Fibroblast of the aortic adventitia (primary cell): ENCODE results near the gene HSPA12A. TPM values are rescaled to one million over a fixed set of nuclear protein-coding genes. Genes with fewer than 3 reads are reported as not detected.

Experiments
- DNase-seq: peaks from one replicate; pipeline ENCODE4 v3.0.0-alpha.2; 2010; ENCODE audit warnings: low read depth
- H3K4me3 ChIP-seq: 2 replicates; pipeline ENCODE4 v1.5.1; 2011; ENCODE audit warnings: low read depth, mild to moderate bottlenecking, control low read depth, low read length, moderate library complexity
- total RNA-seq: library from RNA; depleted of rRNA; stranded (reverse); fragments of >200 nt; gene quantifications from 2 replicates; pipeline ENCODE4 v1.2.3, GENCODE V29; 2012; ENCODE audit warnings: low replicate concordance
- TF ChIP-seq, protein P1 (sequence below): IDR thresholded peaks from 2 replicates; pipeline ENCODE4 v1.5.1; 2011; ENCODE audit warnings: mild to moderate bottlenecking, low read length, control low read depth, inconsistent platforms; ENCODE audit not compliant: insufficient read depth

HSPA12A gene
- total RNA-seq, 1 donor = 10.3 TPM

DNA sequence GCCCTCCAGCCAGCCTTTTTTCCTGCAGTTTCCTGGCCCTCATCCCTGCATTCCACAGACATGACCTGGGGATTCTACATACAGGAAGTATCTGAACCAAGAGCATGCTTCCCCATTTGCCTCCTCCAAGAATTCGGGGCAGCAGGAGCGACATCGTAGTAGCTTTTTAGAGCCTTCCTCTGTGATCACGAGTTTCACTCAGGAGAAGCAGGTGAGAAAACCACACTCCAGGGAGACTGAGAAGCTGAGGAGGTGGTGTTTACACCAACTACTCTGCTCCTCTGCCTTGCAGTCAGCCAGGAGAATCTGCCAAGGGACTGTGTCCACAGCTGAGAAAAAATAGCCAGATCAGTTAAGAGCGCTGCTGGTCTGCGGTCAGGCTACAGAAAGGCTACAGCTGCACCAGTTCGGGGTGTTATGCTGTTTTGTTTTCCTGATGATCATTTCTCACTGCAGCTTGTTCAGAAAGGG lies 54.1 kb downstream of the HSPA12A start:
- peak overlapping the region; percentile 42 for H3K4me3 ChIP-seq
- TF ChIP-seq, protein P1, sequence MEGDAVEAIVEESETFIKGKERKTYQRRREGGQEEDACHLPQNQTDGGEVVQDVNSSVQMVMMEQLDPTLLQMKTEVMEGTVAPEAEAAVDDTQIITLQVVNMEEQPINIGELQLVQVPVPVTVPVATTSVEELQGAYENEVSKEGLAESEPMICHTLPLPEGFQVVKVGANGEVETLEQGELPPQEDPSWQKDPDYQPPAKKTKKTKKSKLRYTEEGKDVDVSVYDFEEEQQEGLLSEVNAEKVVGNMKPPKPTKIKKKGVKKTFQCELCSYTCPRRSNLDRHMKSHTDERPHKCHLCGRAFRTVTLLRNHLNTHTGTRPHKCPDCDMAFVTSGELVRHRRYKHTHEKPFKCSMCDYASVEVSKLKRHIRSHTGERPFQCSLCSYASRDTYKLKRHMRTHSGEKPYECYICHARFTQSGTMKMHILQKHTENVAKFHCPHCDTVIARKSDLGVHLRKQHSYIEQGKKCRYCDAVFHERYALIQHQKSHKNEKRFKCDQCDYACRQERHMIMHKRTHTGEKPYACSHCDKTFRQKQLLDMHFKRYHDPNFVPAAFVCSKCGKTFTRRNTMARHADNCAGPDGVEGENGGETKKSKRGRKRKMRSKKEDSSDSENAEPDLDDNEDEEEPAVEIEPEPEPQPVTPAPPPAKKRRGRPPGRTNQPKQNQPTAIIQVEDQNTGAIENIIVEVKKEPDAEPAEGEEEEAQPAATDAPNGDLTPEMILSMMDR = no peak
- DNase-seq = peak; percentile 75

DNA sequence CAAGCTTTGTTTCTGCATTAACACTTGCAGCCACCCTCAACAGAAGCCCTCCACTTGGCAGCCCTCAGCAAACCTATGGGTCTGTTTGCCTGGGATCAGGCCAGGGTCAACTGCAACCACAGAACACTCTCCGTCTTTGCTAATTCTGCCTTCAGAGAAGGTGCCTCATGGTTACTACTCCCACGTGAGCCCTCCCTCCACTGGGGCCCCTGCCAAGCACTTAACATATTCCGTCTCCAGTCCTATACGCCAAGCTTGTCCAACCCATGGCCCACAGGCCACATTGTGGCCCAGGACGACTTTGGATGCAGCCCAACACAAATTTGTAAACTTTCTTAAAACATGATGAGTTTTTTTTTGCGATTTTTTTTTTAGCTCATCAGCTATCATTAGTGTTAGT lies 54.7 kb downstream of the HSPA12A start:
- DNase-seq = no peak
- H3K4me3 ChIP-seq = no peak overlapping the region
- TF ChIP-seq, protein P1 = no peak

DNA sequence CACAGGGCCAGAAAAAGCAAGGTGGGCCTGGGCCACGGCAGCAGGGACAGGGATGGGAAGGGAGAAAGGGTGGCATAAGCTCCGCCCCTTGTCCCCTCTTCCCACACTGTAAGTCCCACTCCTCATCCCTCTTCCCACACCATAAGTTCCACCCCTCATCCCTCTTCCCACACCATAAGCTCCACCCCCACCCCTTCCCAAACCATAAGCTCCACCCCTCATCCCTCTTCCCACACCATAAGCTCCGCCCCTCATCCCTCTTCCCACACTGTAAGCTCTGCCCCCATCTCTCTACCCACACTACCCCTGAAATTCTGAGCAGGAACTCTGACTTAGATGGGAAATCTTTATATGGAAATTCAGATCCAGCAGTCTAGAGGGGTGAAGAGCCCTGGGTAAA lies 55.7 kb downstream of the HSPA12A start:
- no peak for DNase-seq
- TF ChIP-seq, protein P1 = no peak

GRCh38 chr10:116685807-116686206 lies 56.6 kb downstream of the HSPA12A start:
- H3K4me3 ChIP-seq = no peak overlapping the region
- TF ChIP-seq, protein P1 = no peak
- DNase-seq = no peak

More for the DNA sequence above, 55.7 kb downstream of the HSPA12A start:
- no peak overlapping the region for H3K4me3 ChIP-seq

DNA sequence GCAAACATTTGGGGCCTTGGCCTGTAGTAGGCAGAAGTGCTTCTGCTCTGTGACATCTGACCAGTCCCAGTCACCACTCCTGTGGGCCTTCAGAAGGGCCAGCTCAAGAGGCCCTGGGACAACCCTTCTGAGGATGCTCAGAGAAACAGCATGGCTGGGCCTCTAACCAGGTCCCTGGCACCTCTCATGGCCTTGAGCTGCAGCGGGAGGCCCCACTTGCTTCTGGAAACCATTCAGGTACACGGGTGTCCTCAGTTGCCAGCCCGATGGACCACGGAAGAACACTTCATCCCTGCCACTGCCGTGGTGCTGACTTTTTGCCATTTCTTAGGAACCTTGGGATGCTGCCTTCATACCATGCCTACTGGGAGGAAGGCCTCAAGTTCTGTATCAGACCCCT lies 57.6 kb downstream of the HSPA12A start:
- TF ChIP-seq, protein P1 = no peak
- no peak for DNase-seq
- no peak overlapping the region for H3K4me3 ChIP-seq

DNA sequence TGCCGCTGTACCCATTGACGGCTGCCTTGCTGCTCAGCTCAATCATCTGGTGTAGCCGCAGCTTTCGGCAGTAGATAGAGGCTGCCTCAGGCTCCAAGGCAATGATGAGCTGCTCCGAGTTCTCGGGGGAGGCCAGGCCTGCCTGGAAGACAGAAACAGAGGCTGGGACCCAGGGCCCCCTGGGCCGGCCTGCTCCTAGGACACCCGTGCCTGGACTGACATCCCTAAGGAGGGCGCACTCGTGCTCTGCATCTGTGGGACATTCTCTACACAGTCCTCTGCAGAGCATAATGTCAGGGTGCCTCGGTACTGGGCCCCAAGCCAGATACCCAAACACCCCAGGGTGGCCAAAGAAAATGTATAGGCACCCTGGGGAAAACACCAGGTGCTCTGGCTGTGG lies 58.5 kb downstream of the HSPA12A start:
- DNase-seq = no peak
- H3K4me3 ChIP-seq = no peak overlapping the region
- TF ChIP-seq, protein P1 = no peak

GRCh38 chr10:116683166-116683565 lies 59.2 kb downstream of the HSPA12A start:
- TF ChIP-seq, protein P1 = no peak
- no peak overlapping the region for H3K4me3 ChIP-seq
- DNase-seq = no peak
